Smooth muscle cell (in vitro differentiated cells): ENCODE data around the gene PHLDA3. TPM values are rescaled to one million over a fixed set of nuclear protein-coding genes. Genes with fewer than 3 reads are reported as not detected.

ENCODE experiments used
- DNase-seq: peaks from one replicate; lab custom pipeline; 2025; ENCODE audit not compliant: unreplicated experiment; lab: John Stamatoyannopoulos, UW
- H2AFZ ChIP-seq: fragments of 200-600 bp; sonication (generic); 2 replicates; pipeline ENCODE4 v1.6.0; 2016; ENCODE audit warnings: antibody characterized with exemption, low read depth, mild to moderate bottlenecking
- H3F3A ChIP-seq: fragments of 200-600 bp; sonication (generic); 2 replicates; pipeline ENCODE4 v1.6.0; 2017; ENCODE audit warnings: antibody characterized with exemption, low read depth
- H3K27ac ChIP-seq: fragments of 200-600 bp; sonication (generic); 2 replicates; pipeline ENCODE4 v1.5.1; 2016; ENCODE audit warnings: low read depth, mild to moderate bottlenecking
- H3K27me3 ChIP-seq: fragments of 200-600 bp; sonication (generic); 2 replicates; pipeline ENCODE4 v1.6.1; 2016; ENCODE audit warnings: low read depth, mild to moderate bottlenecking
- H3K36me3 ChIP-seq: fragments of 200-600 bp; sonication (generic); 2 replicates; pipeline ENCODE4 v1.5.1; 2016; ENCODE audit warnings: low read depth
- H3K4me1 ChIP-seq: fragments of 200-600 bp; sonication (generic); 2 replicates; pipeline ENCODE4 v1.5.1; 2016; ENCODE audit warnings: low read depth
- H3K4me2 ChIP-seq: fragments of 200-600 bp; sonication (generic); 2 replicates; pipeline ENCODE4 v1.6.0; 2016; ENCODE audit warnings: mild to moderate bottlenecking
- H3K4me3 ChIP-seq: fragments of 200-600 bp; sonication (generic); 2 replicates; pipeline ENCODE4 v1.5.1; 2016; ENCODE audit warnings: mild to moderate bottlenecking
- H3K79me2 ChIP-seq: fragments of 200-600 bp; sonication (generic); 2 replicates; pipeline ENCODE4 v1.6.0; 2016; ENCODE audit warnings: low read depth, mild to moderate bottlenecking
- H3K9ac ChIP-seq: fragments of 200-600 bp; sonication (generic); 2 replicates; pipeline ENCODE4 v1.6.0; 2016; ENCODE audit warnings: low read depth
- H3K9me3 ChIP-seq: fragments of 200-600 bp; sonication (generic); replicated peaks from 2 replicates; pipeline ENCODE4 v1.5.1; 2016; ENCODE audit warnings: low read depth
- H4K20me1 ChIP-seq: fragments of 200-600 bp; sonication (generic); 2 replicates; pipeline ENCODE4 v1.6.0; 2016; ENCODE audit warnings: low read depth
- WGBS: methylation state at CpG from one replicate; pipeline ENCODE4 v1.1.7; 2016; ENCODE audit warnings: low lambda C conversion rate; 5-methylcytosine and 5-hydroxymethylcytosine counted together
- polyA plus RNA-seq: library from polyadenylated mRNA; unstranded; fragments of >200 nt; fragmentation: Nextera tagmentation; extraction: Ambion mirVana; gene quantifications from 2 replicates; pipeline ENCODE4 v1.2.1, GENCODE V29; 2016
- total RNA-seq: library from RNA; depleted of rRNA; stranded (reverse); fragments of >200 nt; gene quantifications from 2 replicates; pipeline ENCODE4 v1.2.3, GENCODE V29; 2014
- TF ChIP-seq, protein P1 (sequence below): fragments of 200-600 bp; sonication (generic); IDR thresholded peaks from 2 replicates; pipeline ENCODE4 v1.5.1; 2017; ENCODE audit warnings: borderline replicate concordance, mild to moderate bottlenecking, antibody characterized with exemption; ENCODE audit not compliant: insufficient read depth, poor library complexity, severe bottlenecking

The PHLDA3 gene
- total and polyA plus RNA-seq, 2 experiments from 2014 or later, result 87.8 to 340 TPM

DNA sequence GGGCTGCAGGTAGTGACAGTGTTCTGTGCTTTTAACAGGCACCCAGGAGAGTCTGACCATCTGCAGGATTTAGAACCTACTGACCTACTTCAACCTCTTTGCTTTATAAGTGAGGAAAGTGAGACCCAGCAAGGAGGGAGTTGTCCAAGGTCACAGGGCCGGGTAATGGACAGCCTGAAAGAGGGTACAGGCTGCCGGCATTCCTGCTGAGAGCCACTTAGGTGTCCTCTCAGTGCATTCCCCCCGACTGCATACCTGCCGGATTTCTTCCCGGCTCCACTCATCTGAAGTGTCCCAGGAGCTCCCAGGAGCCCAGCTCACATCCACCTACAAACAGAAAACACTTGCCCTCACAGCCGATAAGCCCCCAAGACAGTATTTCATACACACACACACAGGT, 13.9 kb downstream of the PHLDA3 start:
- H3K79me2 ChIP-seq, result no peaks in the 10 kb centered on the region
- 79% methylated on average over 6 of the region's 6 CpGs for WGBS
- H2AFZ ChIP-seq, result no peak overlapping the region
- H3K27ac ChIP-seq, result peak overlapping the region; percentile 96
- DNase-seq, result no peak
- H3K4me3 ChIP-seq, result no peak overlapping the region
- H3K9ac ChIP-seq, result no peak overlapping the region
- H4K20me1 ChIP-seq, result no peaks in the 10 kb centered on the region
- TF ChIP-seq, protein P1, sequence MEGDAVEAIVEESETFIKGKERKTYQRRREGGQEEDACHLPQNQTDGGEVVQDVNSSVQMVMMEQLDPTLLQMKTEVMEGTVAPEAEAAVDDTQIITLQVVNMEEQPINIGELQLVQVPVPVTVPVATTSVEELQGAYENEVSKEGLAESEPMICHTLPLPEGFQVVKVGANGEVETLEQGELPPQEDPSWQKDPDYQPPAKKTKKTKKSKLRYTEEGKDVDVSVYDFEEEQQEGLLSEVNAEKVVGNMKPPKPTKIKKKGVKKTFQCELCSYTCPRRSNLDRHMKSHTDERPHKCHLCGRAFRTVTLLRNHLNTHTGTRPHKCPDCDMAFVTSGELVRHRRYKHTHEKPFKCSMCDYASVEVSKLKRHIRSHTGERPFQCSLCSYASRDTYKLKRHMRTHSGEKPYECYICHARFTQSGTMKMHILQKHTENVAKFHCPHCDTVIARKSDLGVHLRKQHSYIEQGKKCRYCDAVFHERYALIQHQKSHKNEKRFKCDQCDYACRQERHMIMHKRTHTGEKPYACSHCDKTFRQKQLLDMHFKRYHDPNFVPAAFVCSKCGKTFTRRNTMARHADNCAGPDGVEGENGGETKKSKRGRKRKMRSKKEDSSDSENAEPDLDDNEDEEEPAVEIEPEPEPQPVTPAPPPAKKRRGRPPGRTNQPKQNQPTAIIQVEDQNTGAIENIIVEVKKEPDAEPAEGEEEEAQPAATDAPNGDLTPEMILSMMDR, result no peak
- peaks cover 24% of the 10 kb centered on the region for H3K4me1 ChIP-seq
- H3K36me3 ChIP-seq, result no peaks in the 10 kb centered on the region
- no peaks in the 10 kb centered on the region for H3K27me3 ChIP-seq
- H3F3A ChIP-seq, result peaks cover 29% of the 10 kb centered on the region
- no peak overlapping the region for H3K4me2 ChIP-seq
- no peaks in the 10 kb centered on the region for H3K9me3 ChIP-seq

- H3K4me2 ChIP-seq, result peak overlapping the region; percentile 39
- no peak overlapping the region for H3K9ac ChIP-seq
- peak overlapping the region; percentile 96 for H3K27ac ChIP-seq
- TF ChIP-seq, protein P1, result no peak
- H3F3A ChIP-seq, result peaks cover 28% of the 10 kb centered on the region
- DNase-seq, result no peak
- no peaks in the 10 kb centered on the region for H3K9me3 ChIP-seq
- H3K36me3 ChIP-seq, result no peaks in the 10 kb centered on the region
- H3K27me3 ChIP-seq, result no peaks in the 10 kb centered on the region
- H3K4me3 ChIP-seq, result no peak overlapping the region
- H3K79me2 ChIP-seq, result no peaks in the 10 kb centered on the region
- peaks cover 27% of the 10 kb centered on the region for H3K4me1 ChIP-seq
- H2AFZ ChIP-seq, result no peak overlapping the region
- H4K20me1 ChIP-seq, result no peaks in the 10 kb centered on the region
- WGBS, result 86% methylated on average over 4 of the region's 4 CpGs
These were observed 14.4 kb downstream of the PHLDA3 start for GRCh38 chr1:201454608-201455007.

GRCh38 chr1:201452866-201453265, 16.1 kb downstream of the PHLDA3 start:
- H3K9ac ChIP-seq, result no peak overlapping the region
- peak overlapping the region; percentile 96 for H3K27ac ChIP-seq
- no peak overlapping the region for H2AFZ ChIP-seq

DNA sequence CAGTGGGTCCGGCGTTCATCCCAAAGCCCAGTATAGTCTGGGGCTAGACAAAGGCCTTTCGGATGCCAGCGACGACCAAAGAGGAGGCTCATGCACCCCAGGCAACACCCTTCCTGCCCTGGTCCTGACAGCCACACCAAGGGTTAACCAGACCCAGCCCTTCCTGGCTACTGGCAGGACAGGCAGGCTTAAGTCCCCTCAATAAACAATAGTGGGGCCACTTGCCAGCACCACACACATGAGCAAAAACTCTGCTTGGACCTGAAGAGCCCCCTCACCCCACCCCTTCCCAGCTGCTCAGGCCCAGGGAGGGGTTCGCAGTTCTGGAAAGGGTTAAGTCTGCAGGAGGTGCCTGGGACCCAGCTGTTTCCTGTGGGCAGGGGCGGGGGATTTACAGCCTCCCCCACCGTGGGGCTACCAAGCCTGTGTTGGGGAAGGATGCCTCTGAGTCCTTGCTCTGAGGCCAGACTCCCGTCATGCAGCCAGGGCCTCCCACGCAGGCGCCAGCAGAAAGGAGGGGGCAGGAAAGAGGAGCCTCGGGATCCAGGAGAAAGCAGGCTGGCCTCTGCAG, 18.2 kb downstream of the PHLDA3 start:
- peak overlapping the region; percentile 78 for H3K4me2 ChIP-seq
- H3F3A ChIP-seq, result peaks cover 9% of the 10 kb centered on the region
- peak overlapping the region; percentile 36 for H3K9ac ChIP-seq
- TF ChIP-seq, protein P1, result no peak
- no peak overlapping the region for H3K4me3 ChIP-seq
- no peaks in the 10 kb centered on the region for H3K27me3 ChIP-seq
- peak; percentile 43 for DNase-seq
- no peaks in the 10 kb centered on the region for H4K20me1 ChIP-seq
- no peaks in the 10 kb centered on the region for H3K36me3 ChIP-seq
- H3K9me3 ChIP-seq, result no peaks in the 10 kb centered on the region
- no peak overlapping the region for H2AFZ ChIP-seq
- peak overlapping the region; percentile 89 for H3K27ac ChIP-seq
- peaks cover 29% of the 10 kb centered on the region for H3K4me1 ChIP-seq
- no peaks in the 10 kb centered on the region for H3K79me2 ChIP-seq
- WGBS, result 9% methylated on average over 11 of the region's 12 CpGs

More at GRCh38 chr1:201452866-201453265, 16.1 kb downstream of the PHLDA3 start:
- Histone ChIP-seq H3K9me3 (no peaks in the 10 kb centered on the region), H3K79me2 (no peaks in the 10 kb centered on the region), H3K4me2 (no peak overlapping the region), H3F3A (peaks cover 27% of the 10 kb centered on the region), H3K4me1 (peaks cover 37% of the 10 kb centered on the region), H3K36me3 (no peaks in the 10 kb centered on the region), H3K27me3 (no peaks in the 10 kb centered on the region), H3K4me3 (no peak overlapping the region), H4K20me1 (no peaks in the 10 kb centered on the region)
- TF ChIP-seq, protein P1, result no peak
- no peak for DNase-seq
- WGBS, result 82% methylated on average over 4 of the region's 4 CpGs
